ENCODE data around the gene SLC35F1.

- TF ChIP-seq CTCF (IDR thresholded peaks at IDR 0.05) (no peak), POLR2A (IDR thresholded peaks at IDR 0.05) (no peak)
Measured at GRCh38 chr6:118012944-118013343, 105.9 kb downstream of the SLC35F1 start.
